SW 1271 (cell line): ENCODE measurements around the gene EPB41L3.
"Not testable (repeated sequence)": the region's sequence is repeated elsewhere in the genome, so short reads cannot be mapped to it uniquely, and the experiment has no call there.

Experiments used
- DNase-seq, 2 experiments: peaks; one replicate each; lab custom pipeline; 2025; lab: John Stamatoyannopoulos, UW

Gene EPB41L3

GRCh38 chr18:5496305-5496704 is 47.5 kb downstream of the EPB41L3 start:
- no peak for DNase-seq

DNA sequence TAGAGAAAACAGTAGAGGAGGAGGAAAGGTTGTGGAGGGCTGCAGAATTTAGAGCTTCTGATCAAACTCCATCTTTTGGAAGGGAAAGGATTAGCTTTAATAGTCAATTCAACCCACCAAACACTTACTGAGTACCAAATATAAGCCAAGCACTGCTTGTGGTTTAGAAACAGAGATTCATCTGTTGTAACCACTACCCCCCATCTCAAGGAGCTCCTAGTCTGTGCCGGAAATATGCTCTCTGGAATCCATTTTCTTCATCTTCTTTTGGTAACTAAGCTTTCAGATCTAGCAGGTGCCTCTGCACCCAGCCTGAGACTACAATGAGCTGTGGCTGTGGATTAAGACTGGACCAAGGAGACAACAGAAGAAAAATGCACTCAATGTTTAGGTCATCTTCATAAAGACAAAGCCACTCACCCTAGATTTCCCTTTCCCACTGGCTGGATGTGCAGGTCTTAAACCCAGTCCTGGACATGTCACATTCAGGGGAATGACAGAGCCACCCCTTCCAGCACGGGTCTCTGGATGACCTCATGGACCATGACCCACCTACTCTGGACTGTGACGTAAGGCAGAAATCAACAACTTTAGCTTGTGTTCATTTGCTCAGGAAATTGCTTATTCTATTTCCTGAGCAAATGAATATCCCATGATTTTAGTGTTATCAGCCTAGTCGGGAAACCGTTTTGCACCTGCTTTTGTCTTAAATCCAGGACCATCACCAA is 52.9 kb downstream of the EPB41L3 start:
- DNase-seq, result no peak

DNA sequence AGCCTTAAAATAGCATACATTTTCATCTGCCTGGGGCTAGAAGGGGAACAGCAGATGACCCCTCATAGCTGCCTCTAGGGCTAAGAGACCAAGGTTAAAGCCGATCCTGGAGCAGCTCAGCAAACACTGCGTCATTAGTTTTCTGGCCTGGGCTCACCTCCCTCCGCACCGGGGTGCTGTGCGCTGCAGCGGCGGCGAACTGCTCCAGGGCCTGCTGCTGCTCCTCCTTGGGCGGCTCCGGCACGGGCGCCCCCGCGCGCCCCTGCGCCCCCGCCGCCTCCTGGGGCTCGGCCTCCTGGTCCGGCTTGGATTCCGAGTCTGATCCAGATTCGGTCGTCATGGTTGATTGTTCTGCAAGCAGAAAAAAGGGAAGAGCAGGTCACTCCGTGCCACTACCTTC is 55.0 kb downstream of the EPB41L3 start:
- DNase-seq, result no peak

DNA sequence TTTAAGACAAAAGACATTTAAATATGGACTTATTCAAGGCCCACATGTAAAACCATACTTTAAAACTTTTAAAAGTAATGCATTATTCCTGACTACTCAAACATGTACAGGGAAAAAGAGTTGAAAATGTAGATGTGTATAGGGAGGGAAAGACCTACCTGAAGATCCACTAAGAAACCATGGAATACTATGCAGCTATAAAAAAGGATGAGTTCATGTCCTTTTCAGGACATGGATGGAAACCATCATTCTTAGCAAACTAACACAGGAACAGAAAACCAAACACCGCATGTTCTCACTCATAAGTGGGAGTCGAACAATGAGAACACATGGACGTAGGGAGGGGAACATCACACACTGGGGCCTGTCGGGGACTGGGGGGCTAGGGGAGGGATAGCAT is 55.8 kb downstream of the EPB41L3 start:
- DNase-seq, result not testable (repeated sequence)

DNA sequence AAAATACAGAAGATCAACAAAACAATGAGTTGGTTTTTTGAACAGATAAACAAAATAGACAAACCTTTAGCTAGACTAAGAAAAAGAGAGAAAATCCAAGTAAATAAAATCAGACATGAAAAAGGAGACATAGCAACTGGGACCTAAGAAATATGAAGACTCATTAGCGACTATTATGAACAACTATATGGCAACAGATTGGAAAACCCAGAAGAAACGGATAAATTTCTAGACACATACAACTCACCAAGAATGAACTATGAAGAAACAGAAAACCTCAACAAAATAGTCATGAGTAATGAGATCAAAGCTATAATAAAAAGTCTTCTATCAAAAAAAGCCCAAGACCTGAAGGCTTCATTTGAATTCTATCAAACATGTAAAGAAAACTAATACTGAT is 59.3 kb downstream of the EPB41L3 start:
- DNase-seq, result no peak

DNA sequence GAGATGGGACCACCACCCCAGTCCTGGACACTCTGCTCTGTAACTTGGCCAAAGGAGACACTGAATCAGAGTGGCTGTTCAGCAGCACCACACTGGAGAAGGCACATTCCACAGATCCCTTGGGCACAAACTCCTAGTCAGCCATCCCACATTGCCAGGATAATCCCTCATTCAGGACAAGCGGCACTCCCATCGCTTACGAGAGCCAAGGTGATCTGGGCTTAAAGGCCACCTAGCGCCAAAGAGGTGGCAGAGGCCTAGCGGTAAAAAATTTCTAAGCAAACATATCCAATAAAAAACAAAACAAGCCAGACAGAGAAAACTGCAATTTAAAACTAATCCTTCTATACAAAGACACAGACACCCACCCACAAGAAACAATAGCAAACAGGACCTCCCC is 62.2 kb downstream of the EPB41L3 start:
- DNase-seq, result no peak

DNA sequence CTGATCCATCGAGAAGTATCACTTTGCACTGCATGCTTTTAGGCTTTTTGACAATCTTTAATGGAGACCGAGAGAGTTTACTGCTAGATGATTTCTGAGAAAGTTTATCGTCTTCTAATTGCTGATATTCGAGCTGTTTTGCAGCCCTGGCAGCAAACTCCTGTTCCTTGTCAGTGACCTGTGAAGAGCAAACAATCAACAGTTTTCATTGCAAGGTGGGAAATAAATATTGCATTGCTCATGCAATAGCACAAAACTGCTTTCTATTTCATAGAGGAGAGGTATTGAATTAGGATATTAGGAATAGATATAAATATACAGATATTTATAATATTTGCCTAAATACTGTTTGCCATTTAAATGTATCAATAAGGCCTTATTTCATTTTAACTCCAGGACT is 65.5 kb downstream of the EPB41L3 start:
- DNase-seq, result no peak

DNA sequence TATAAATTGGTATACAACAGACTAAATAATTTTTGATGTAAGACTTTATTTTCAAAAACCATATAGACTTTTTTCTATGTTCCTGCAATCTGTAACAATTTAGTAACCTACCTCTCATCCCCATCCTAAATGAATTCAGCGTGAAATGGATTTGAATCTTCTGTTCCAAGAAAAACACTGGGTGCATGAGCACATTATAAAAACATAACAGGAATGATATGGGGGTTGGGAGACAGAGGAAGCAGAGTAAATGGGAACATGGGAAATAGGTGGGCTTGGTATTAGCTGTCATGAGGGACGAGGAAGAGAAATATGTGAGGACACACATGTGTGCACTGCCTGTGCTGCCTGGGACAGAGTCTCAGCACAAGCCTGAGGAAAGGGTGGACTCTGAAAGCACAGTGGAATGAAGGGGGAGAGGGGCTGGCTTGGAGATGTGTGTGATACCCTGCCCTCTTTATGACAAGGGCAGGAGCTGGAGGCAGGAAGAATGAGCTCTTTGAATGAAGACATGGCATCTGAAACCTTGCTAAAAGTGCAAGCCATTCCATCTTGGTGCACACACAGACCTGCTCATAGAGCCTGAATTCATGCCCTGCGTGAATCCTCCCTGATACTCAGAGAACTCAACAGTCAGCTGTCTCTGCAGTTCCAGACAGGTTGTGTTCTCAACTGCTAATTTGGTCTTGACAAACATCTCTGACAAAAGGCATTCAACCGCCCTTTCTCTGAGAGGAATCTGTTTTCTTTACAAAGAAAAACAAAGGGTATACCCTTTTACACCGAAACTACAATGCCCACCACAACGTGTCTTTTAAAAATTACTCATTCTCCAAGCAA is 66.6 kb downstream of the EPB41L3 start:
- no peak for DNase-seq

DNA sequence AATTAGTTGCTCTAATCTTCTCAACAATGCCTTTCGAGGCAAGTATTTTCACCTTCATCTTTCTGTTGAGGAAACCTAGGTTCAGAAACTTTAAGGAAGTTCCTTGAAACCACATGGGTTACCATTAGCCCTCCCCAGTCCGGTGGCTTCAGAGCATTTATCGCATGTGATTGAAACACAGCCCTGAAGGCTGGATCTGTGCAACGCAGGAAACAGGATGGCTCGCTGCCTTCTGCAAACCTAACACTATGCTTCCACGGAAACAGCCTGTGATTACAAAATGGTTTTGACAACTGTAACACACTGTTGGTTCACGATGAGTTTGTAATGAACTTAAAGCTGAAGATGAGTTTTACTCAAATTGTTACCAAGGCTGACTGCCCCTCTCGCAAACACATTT is 68.5 kb downstream of the EPB41L3 start:
- no peak for DNase-seq

DNA sequence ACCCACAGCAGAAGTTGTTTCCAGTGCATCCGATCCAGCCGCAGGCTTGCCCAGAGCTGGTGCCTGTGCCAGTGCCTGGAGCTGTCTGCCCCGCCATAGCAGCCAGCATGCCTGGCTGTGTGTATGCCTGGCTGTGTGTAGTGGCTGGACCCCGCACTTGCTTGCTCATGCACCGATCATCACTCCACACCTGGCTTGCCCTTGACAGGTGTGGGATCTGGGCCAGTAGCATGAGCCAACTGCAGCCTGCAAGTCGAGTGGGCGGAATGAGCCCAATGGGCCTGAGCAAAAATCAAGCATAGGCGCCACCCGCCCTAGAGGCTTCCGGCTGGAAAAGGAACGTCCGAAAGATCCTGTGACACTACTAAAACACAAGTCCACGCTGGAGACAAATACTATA is 74.5 kb downstream of the EPB41L3 start:
- no peak for DNase-seq

DNA sequence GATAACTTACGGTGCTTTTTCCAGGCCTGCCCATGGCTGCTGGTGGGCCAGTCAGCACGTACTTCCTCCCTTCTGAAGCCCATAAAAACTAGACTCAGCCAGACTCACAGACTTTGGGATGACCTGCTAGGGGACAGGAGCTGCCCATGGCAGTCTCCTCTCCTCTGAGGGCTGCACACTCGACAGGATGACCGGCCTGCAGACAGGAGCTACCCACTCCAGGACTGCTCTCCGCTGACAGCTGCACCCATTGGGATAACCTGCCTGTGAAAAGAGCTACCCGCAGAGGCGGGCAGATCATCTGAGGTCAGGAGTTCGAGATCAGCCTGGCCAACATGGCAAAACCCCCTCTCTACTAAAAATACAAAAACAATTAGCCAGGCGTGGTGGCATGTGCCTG is 75.4 kb downstream of the EPB41L3 start:
- DNase-seq, result no peak

DNA sequence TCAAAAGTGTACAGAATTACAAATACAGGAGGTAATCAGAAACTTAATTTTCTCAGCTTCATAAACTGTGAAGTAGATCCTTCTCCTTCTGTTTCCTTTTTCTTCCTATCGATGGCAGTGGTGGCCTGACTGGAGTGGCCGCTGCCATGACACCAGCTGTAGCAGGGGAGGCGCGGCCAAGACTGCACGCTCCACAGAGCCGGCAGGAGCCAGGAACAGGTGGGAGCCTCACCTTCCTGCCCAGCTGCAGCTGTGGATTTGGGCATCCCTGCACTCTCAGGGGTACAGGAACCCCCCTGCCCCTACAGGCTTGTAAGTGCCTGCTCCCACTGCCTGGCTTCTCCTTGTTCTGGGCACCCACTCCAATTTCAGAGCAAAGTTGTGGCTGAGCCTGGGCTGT is 76.1 kb downstream of the EPB41L3 start:
- DNase-seq, result no peak

GRCh38 chr18:5466256-5466655 is 77.5 kb downstream of the EPB41L3 start:
- no peak for DNase-seq

DNA sequence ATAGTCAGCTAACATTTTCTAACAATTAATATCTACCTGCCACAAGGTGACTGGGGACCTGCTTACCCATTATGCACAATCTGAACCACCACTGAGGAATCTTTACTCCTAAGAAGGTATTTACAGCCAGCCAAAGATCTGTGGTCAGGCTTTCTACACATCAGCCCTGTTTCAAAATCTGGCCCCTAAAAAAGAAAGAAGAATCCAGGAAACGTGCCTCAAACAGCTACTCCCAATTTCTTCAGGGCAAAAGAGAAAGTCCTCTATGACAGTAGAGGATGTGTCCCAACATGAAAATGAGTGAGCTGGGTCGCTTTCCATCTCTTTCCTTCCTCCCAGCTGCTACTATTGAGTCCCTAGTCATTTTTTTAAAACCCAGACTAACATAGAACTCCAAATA is 79.5 kb downstream of the EPB41L3 start:
- DNase-seq, result no peak

DNA sequence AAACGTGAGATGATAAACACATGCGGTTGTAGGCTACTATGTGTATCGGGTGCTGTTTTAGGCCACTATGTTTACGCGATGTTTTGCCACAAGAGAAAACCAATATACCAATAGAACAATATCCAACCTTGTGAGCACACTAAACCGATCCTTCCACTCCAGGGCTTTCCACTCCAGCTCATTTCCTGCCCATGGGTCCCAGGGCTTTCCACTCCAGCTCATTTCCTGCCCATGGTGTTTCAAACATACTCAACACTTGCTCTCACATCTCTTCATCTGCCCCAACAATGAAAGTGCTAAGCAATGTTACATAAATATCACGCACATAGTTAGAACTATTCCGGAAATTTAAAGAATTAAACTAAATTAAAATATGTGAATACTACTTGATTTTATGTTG is 80.0 kb downstream of the EPB41L3 start:
- no peak for DNase-seq

DNA sequence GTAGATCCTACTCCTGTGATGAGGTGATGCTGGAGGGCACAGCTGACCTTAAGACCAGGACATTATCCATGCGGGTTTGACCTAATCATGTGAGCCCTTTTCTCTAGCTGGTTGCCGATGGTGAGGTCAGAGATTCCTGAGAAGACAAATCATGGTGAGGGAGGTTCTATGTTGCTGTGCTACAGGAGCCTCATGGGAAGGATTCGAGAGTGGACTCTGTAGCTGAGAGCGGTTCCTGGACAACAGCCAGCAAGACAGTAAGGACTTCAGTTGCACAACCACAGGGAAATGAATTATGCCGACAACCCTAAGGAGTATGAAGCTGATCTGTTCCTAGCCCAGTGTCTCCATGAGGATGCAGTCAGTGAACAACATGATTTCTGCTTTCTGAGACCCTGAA is 80.4 kb downstream of the EPB41L3 start:
- no peak for DNase-seq

- no peak for DNase-seq
These were observed 81.6 kb downstream of the EPB41L3 start for GRCh38 chr18:5462227-5462626.

DNA sequence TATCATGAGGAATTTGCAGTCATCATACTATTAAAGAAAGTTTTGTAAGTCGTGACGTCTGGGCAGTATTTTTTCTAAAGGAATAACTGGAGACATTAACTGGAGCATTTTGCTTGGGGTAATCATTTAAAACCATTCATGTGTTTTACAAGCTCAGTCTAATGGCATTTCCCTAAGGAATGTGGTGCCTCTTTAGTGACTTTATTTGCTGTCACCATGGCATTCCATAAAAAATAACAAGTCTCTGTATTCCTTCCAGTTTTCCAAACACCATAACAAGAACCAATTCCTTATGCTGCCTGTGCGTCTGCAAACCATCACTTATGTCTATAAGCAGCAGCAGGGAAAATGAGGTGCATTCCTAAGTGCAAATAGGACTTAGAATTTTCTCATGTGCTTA is 82.8 kb downstream of the EPB41L3 start:
- no peak for DNase-seq

- no peak for DNase-seq
These were observed 86.3 kb downstream of the EPB41L3 start for GRCh38 chr18:5457462-5457957.

DNA sequence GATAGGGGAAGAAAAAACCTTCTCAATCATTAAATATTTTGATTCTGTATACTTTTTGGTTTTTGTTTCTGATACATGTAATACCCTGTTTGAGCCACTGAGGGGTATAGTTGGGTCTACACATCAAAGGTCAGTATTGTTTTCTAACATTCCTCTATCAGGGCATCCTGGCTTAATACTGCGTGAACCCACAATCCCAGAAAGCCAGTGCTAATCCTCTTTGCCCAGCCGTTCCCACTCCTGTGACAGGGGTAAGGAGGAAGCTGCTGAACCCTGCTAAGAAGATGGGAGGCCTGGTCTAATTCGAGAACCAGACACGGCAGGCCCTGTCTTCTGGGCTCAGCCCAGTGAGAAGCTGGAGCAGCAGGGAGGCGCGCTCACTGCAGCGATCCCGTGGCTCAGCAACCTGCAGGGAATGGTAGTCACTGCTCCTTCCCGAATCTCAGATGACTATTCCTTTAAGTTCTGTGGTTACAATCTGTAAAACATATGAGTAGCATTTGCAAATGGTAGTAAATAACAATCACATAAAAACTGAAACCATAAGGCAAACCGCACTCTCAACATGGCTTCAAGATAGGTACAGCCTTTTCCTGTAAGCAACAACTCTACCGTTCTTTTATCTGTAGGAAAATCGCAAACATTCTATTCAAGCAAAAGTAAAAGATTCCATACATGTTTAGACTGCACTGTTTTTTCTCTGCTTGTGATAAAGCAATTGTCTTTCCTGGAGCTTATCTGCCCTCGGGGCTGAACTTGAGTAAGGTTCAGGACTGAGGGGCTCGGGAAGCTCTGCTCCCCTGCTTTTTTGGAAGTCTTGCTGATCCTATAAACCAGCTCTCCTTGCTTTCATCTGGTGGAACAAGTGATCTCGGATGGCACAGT is 87.0 kb downstream of the EPB41L3 start:
- no peak for DNase-seq

DNA sequence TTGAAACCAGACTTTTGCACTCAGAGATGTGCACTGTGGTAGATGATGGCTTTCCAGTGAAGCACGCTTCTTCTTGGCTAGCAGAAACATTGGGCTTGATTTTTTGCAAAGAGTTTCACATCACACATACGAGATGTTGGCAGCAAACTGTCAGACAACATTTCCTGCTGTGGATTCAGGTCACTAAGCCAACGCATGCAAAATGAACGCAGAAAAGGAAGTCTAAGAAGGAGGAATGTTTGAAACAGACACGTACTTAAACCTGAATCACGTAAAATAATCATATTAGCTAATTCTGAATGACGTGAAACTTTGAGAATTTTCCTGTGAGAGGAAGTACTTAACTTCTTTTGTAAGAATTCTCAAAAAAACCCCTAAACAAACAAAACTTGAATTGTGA is 88.1 kb downstream of the EPB41L3 start:
- DNase-seq, result no peak

- DNase-seq, result no peak
These were observed 90.8 kb downstream of the EPB41L3 start for GRCh38 chr18:5452943-5453443.
